ENCODE measurements around the gene MACC1.

DNA sequence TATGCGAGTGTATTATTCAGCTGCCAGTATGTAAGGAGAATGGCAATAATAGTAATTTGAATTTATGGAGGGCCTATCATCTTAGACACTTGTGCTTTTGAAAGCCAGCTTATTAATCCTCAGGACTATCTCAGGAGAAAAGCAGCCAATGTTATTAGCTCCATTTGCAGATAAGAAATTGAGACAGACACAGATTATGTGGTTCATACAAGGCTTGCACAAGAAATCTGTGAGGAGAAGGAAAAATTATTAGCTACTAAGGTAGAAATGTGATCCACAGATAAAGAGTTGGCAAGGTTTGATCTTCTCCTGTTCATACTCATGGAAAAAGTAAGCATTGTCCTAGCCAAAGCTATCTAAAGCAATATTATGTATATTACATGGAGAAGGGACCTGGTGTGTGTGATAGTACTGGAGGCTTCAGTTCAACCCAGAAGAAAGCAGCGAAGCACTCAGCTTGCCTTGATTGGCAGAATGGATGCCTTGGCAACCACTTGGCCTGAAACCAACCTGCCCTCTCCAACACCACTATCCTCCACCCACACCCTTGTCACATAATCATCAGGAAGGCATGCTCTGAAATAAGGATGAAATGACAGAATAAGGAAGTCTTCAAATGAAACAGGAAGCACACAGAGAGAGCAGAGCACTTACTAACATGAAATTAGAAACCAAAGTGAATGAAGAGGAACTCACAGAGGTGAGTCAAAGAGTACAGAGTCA is 18.0 kb downstream of the MACC1 start:
- TF ChIP-seq, protein P1, sequence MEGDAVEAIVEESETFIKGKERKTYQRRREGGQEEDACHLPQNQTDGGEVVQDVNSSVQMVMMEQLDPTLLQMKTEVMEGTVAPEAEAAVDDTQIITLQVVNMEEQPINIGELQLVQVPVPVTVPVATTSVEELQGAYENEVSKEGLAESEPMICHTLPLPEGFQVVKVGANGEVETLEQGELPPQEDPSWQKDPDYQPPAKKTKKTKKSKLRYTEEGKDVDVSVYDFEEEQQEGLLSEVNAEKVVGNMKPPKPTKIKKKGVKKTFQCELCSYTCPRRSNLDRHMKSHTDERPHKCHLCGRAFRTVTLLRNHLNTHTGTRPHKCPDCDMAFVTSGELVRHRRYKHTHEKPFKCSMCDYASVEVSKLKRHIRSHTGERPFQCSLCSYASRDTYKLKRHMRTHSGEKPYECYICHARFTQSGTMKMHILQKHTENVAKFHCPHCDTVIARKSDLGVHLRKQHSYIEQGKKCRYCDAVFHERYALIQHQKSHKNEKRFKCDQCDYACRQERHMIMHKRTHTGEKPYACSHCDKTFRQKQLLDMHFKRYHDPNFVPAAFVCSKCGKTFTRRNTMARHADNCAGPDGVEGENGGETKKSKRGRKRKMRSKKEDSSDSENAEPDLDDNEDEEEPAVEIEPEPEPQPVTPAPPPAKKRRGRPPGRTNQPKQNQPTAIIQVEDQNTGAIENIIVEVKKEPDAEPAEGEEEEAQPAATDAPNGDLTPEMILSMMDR (IDR thresholded peaks at IDR 0.05; ENCODE audit: low read depth, low read length, missing input control), result no peak
- TF ChIP-seq, protein P2, sequence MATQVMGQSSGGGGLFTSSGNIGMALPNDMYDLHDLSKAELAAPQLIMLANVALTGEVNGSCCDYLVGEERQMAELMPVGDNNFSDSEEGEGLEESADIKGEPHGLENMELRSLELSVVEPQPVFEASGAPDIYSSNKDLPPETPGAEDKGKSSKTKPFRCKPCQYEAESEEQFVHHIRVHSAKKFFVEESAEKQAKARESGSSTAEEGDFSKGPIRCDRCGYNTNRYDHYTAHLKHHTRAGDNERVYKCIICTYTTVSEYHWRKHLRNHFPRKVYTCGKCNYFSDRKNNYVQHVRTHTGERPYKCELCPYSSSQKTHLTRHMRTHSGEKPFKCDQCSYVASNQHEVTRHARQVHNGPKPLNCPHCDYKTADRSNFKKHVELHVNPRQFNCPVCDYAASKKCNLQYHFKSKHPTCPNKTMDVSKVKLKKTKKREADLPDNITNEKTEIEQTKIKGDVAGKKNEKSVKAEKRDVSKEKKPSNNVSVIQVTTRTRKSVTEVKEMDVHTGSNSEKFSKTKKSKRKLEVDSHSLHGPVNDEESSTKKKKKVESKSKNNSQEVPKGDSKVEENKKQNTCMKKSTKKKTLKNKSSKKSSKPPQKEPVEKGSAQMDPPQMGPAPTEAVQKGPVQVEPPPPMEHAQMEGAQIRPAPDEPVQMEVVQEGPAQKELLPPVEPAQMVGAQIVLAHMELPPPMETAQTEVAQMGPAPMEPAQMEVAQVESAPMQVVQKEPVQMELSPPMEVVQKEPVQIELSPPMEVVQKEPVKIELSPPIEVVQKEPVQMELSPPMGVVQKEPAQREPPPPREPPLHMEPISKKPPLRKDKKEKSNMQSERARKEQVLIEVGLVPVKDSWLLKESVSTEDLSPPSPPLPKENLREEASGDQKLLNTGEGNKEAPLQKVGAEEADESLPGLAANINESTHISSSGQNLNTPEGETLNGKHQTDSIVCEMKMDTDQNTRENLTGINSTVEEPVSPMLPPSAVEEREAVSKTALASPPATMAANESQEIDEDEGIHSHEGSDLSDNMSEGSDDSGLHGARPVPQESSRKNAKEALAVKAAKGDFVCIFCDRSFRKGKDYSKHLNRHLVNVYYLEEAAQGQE (IDR thresholded peaks at IDR 0.05), result no peak
- no peak for TF ChIP-seq EGR1 (IDR thresholded peaks at IDR 0.05; ENCODE audit: low read depth in 2 of 2)
- TF ChIP-seq, protein P3, sequence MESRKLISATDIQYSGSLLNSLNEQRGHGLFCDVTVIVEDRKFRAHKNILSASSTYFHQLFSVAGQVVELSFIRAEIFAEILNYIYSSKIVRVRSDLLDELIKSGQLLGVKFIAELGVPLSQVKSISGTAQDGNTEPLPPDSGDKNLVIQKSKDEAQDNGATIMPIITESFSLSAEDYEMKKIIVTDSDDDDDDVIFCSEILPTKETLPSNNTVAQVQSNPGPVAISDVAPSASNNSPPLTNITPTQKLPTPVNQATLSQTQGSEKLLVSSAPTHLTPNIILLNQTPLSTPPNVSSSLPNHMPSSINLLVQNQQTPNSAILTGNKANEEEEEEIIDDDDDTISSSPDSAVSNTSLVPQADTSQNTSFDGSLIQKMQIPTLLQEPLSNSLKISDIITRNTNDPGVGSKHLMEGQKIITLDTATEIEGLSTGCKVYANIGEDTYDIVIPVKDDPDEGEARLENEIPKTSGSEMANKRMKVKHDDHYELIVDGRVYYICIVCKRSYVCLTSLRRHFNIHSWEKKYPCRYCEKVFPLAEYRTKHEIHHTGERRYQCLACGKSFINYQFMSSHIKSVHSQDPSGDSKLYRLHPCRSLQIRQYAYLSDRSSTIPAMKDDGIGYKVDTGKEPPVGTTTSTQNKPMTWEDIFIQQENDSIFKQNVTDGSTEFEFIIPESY (IDR thresholded peaks at IDR 0.05), result no peak
- no peak for TF ChIP-seq JUND (IDR thresholded peaks at IDR 0.05)
- TF ChIP-seq TAF1 (conservative IDR thresholded peaks at IDR 0.05), result no peak
- no peak for TF ChIP-seq YY1 (IDR thresholded peaks at IDR 0.05)
- no peak for TF ChIP-seq RAD21 (IDR thresholded peaks at IDR 0.05)
- no peak for TF ChIP-seq HNF4A (conservative IDR thresholded peaks at IDR 0.05)
- TF ChIP-seq, protein P4, sequence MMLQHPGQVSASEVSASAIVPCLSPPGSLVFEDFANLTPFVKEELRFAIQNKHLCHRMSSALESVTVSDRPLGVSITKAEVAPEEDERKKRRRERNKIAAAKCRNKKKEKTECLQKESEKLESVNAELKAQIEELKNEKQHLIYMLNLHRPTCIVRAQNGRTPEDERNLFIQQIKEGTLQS (IDR thresholded peaks at IDR 0.05), result no peak
- TF ChIP-seq, protein P5, sequence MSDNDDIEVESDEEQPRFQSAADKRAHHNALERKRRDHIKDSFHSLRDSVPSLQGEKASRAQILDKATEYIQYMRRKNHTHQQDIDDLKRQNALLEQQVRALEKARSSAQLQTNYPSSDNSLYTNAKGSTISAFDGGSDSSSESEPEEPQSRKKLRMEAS (IDR thresholded peaks at IDR 0.05), result no peak
- TF ChIP-seq FOXA2 (IDR thresholded peaks at IDR 0.05), result no peak
- TF ChIP-seq GABPA (IDR thresholded peaks at IDR 0.05 in 1 of 2, conservative IDR thresholded peaks at IDR 0.05 in 1 of 2), result no peak
- TF ChIP-seq SP1 (IDR thresholded peaks at IDR 0.05), result no peak

Data from liver (tissue), 3 donors.